Measurements from ENCODE around the gene RFC4. TPM values are rescaled to one million over a fixed set of nuclear protein-coding genes. Genes with fewer than 3 reads are reported as not detected.

RFC4 gene
- total RNA-seq, 5 donors from 2014 or later (not counting 1 experiment from before 2014, with no cell fraction given): 13.4 to 21.0 (median 19.2) TPM

DNA sequence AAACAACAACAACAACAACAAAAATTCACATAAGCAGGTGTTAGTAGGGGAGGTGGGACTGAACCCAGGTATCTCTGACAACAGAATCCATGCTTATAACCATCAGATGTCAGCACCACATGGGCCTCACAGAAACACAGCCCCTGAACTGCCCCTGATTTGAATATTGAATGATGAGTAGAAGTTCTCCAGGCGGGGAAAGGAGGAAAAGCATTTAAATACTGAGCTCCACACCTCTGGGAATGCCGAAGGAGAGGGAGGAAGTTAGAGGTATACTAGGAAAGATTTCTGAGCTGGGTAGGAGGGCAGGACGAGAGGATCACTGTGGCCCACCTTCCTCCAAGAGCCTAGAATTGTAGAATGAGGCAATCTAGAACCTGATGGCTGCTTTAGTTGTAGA, 54.8 kb downstream of the RFC4 start:
- no peaks in the 10 kb centered on the region for H3K4me1 ChIP-seq (ENCODE audit: control insufficient read depth in 1 of 2, extremely low read depth in 1 of 2, insufficient read depth in 2 of 2, low read length in 2 of 2)
- peaks cover 0 to 7% (median 5%) of the 10 kb centered on the region in 3 donors for H3K4me1 Mint-ChIP-seq
- H3K27ac Mint-ChIP-seq: no peak overlapping the region
- ATAC-seq (replicated peaks in 1 of 4) (no peak), DNase-seq (no peak)
- no peaks in the 10 kb centered on the region for H3K27me3 ChIP-seq (replicated peaks in 1 of 2; ENCODE audit: control insufficient read depth in 2 of 2, extremely low read depth in 1 of 2, insufficient read depth in 2 of 2, low read length in 1 of 2)
- H3K36me3 Mint-ChIP-seq: no peaks in the 10 kb centered on the region
- H3K27ac ChIP-seq (ENCODE audit: low read length): no peak overlapping the region
- H3K9me3 ChIP-seq: no peaks in the 10 kb centered on the region
- ChIA-PET POLR2A (no interaction called here), CTCF (interaction anchor here in 1 of 2 donors (0.5 kb wide), 1 partner anchor 10 kb away, joined by 8 read pairs; no protein-coding TSS in a partner anchor)
- no peaks in the 10 kb centered on the region for H3K9me3 Mint-ChIP-seq
- no CpG with 5 or more reads among the region's 3 CpGs for WGBS (ENCODE audit: insufficient coverage)
- no peak overlapping the region for H3K4me3 Mint-ChIP-seq
- no peaks in the 10 kb centered on the region for H3K36me3 ChIP-seq (ENCODE audit: control insufficient read depth in 2 of 2, extremely low read depth in 1 of 2, insufficient read depth in 1 of 2, low read length in 1 of 2)
- H3K4me3 ChIP-seq (ENCODE audit: control insufficient read depth in 1 of 2, extremely low read depth in 1 of 2, low read length in 1 of 2): no peak overlapping the region
- H3K27me3 Mint-ChIP-seq: peaks cover 0 to 2% of the 10 kb centered on the region in 2 donors

DNA sequence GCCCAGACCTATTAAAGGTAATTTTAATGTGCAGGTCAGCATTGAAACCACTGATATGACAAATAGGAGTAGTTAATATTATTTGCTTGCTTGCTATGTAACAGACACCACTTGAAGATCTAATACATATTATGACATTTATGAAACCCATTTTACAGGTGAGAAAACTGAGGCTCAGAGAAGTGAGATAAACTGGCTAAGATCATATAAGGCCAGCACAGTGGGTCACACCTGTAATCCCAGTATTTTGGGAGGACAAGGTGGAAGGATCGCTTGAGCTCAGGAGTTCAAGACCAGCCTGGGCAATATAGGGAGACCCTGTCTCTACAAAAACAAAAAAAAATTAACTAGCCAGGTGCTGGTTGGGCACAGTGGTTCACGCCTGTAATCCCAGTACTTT, 56.0 kb downstream of the RFC4 start:
- Mint-ChIP-seq H3K9me3 (no peaks in the 10 kb centered on the region), H3K4me3 (no peak overlapping the region), H3K27me3 (peaks cover 0 to 2% of the 10 kb centered on the region in 2 donors), H3K4me1 (peaks cover 5 to 10% (median 5%) of the 10 kb centered on the region in 3 donors), H3K27ac (no peak overlapping the region), H3K36me3 (no peaks in the 10 kb centered on the region)
- ChIA-PET POLR2A (no interaction called here), CTCF (interaction anchor here in 1 of 2 donors (0.7 kb wide), 1 partner anchor 77 kb away, joined by 4 read pairs; no protein-coding TSS in a partner anchor)
- H3K27me3 ChIP-seq (replicated peaks in 1 of 2; ENCODE audit: control insufficient read depth in 2 of 2, extremely low read depth in 1 of 2, insufficient read depth in 2 of 2, low read length in 1 of 2): peaks cover 0 to 3% of the 10 kb centered on the region in 2 experiments
- H3K27ac ChIP-seq (ENCODE audit: low read length): no peak overlapping the region
- no CpG with 5 or more reads among the region's 2 CpGs for WGBS (ENCODE audit: insufficient coverage)
- no peaks in the 10 kb centered on the region for H3K4me1 ChIP-seq (ENCODE audit: control insufficient read depth in 1 of 2, extremely low read depth in 1 of 2, insufficient read depth in 2 of 2, low read length in 2 of 2)
- ATAC-seq (replicated peaks in 1 of 4) (no peak), DNase-seq (no peak)
- H3K4me3 ChIP-seq (ENCODE audit: control insufficient read depth in 1 of 2, extremely low read depth in 1 of 2, low read length in 1 of 2): no peak overlapping the region
- H3K9me3 ChIP-seq: no peaks in the 10 kb centered on the region
- no peaks in the 10 kb centered on the region for H3K36me3 ChIP-seq (ENCODE audit: control insufficient read depth in 2 of 2, extremely low read depth in 1 of 2, insufficient read depth in 1 of 2, low read length in 1 of 2)

DNA sequence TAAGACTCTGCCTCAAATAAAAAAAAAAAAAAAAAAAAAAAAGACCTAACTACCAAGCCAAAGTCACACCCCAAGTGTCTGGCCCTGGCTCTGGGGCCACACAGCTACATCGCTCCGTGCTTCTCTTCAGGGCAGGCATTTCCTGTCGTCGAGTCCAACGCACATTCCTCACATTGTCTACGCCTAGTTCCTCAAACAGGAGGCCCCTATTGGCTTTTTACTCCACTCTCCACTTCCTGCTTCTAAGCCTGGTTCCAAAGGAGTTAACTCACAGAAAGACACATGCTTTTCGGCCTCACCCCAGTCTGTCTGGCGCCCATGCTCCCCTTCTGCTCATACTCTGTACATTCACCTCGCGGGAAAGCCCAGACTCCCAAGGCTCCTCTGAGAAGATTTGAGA, 60.3 kb downstream of the RFC4 start:
- Histone ChIP-seq H3K27me3 (replicated peaks in 1 of 2; ENCODE audit: control insufficient read depth in 2 of 2, extremely low read depth in 1 of 2, insufficient read depth in 2 of 2, low read length in 1 of 2) (peaks cover 0 to 3% of the 10 kb centered on the region in 2 experiments), H3K27ac (ENCODE audit: low read length) (no peak overlapping the region), H3K4me3 (ENCODE audit: control insufficient read depth in 1 of 2, extremely low read depth in 1 of 2, low read length in 1 of 2) (no peak overlapping the region), H3K36me3 (ENCODE audit: control insufficient read depth in 2 of 2, extremely low read depth in 1 of 2, insufficient read depth in 1 of 2, low read length in 1 of 2) (no peaks in the 10 kb centered on the region), H3K4me1 (ENCODE audit: control insufficient read depth in 1 of 2, extremely low read depth in 1 of 2, insufficient read depth in 2 of 2, low read length in 2 of 2) (no peaks in the 10 kb centered on the region), H3K9me3 (no peaks in the 10 kb centered on the region)
- Mint-ChIP-seq H3K4me1 (peaks cover 0 to 5% (median 3%) of the 10 kb centered on the region in 3 donors), H3K27ac (no peak overlapping the region), H3K9me3 (no peaks in the 10 kb centered on the region), H3K36me3 (peaks cover 11% of the 10 kb centered on the region), H3K27me3 (no peaks in the 10 kb centered on the region), H3K4me3 (no peak overlapping the region)
- DNase-seq: peak in 1 of 35 experiments; percentile 18
- 34% methylated on average over 4 of the region's 10 CpGs for WGBS (ENCODE audit: insufficient coverage)
- ATAC-seq (replicated peaks in 1 of 4): peak in 1 of 4 experiments; percentile 46
- CTCF ChIA-PET: interaction anchor here in 1 of 2 donors (0.5 kb wide), 1 partner anchor 206 kb away, joined by 3 read pairs; no protein-coding TSS in a partner anchor
- POLR2A ChIA-PET: interaction anchor here in 1 of 2 donors (0.6 kb wide), 1 partner anchor 773 kb away, joined by 14 read pairs; no protein-coding TSS in a partner anchor

DNA sequence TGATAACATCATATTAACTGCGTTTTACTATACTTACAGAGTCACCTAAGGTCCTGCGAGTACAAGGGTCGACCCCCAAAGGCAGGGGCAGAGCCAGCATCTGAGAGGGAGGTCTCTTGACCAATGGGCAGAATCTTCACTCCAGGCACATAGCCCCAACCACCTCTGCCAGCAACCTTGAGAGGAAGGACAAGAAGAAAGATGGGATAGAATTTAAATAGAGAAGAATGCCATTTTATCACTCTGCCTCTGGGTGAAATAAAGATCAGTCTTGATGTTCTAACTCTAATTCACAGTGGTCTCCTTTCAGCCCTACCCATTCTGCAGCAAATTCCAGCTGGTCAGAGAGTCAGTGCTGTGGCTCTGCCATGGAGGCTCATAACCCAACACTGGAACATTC, 62.6 kb downstream of the RFC4 start:
- no peaks in the 10 kb centered on the region for H3K9me3 Mint-ChIP-seq
- Histone ChIP-seq H3K9me3 (no peaks in the 10 kb centered on the region), H3K27ac (ENCODE audit: low read length) (no peak overlapping the region), H3K36me3 (ENCODE audit: control insufficient read depth in 2 of 2, extremely low read depth in 1 of 2, insufficient read depth in 1 of 2, low read length in 1 of 2) (no peaks in the 10 kb centered on the region), H3K4me3 (ENCODE audit: control insufficient read depth in 1 of 2, extremely low read depth in 1 of 2, low read length in 1 of 2) (no peak overlapping the region), H3K27me3 (replicated peaks in 1 of 2; ENCODE audit: control insufficient read depth in 2 of 2, extremely low read depth in 1 of 2, insufficient read depth in 2 of 2, low read length in 1 of 2) (peaks cover 0 to 3% of the 10 kb centered on the region in 2 experiments), H3K4me1 (ENCODE audit: control insufficient read depth in 1 of 2, extremely low read depth in 1 of 2, insufficient read depth in 2 of 2, low read length in 2 of 2) (no peaks in the 10 kb centered on the region)
- no CpG with 5 or more reads among the region's 3 CpGs for WGBS (ENCODE audit: insufficient coverage)
- no peaks in the 10 kb centered on the region for H3K27me3 Mint-ChIP-seq
- DNase-seq (no peak), ATAC-seq (replicated peaks in 1 of 4) (no peak)
- no peak overlapping the region for H3K27ac Mint-ChIP-seq
- ChIA-PET CTCF (no interaction called here), POLR2A (no interaction called here)
- H3K4me1 Mint-ChIP-seq: peaks cover 0 to 5% (median 3%) of the 10 kb centered on the region in 3 donors
- no peak overlapping the region for H3K4me3 Mint-ChIP-seq
- peaks cover 11% of the 10 kb centered on the region for H3K36me3 Mint-ChIP-seq

DNA sequence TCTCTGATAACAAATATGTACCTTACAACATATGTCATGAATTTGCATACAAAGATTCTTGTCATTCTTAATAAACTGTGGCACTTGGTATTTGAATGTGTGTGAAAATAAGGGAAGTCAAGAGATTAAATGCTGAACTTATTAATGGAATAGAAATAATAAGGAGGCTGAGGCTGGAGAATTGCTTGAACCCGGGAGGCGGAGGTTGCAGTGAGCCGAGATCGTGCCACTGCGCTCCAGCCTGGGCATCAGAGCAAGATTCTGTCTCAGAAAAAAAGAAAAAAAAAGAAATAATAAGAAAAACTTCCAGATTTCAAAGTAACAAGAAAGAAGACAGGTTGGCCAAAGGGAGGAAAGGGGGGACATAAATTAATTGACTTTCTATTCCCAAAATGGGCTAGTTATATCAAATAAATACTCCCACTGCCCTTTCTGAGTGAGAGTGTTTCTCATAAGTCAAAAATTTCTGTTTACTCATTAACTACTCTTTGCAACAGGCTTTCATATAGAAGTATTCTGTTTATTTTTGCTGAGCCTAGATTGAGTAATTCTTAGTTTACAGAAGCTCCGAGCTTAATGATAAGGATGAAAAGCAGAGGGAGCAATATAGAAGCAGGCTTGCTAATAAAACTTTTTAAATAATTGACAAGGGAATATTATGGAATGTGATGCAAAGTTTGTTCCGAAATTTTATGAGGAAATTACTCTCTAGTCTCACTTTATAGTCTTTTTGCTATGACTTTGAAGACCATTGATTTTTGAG, 63.5 kb downstream of the RFC4 start:
- H3K36me3 Mint-ChIP-seq: peaks cover 11% of the 10 kb centered on the region
- Histone ChIP-seq H3K27me3 (replicated peaks in 1 of 2; ENCODE audit: control insufficient read depth in 2 of 2, extremely low read depth in 1 of 2, insufficient read depth in 2 of 2, low read length in 1 of 2) (peaks cover 0 to 3% of the 10 kb centered on the region in 2 experiments), H3K4me1 (ENCODE audit: control insufficient read depth in 1 of 2, extremely low read depth in 1 of 2, insufficient read depth in 2 of 2, low read length in 2 of 2) (no peaks in the 10 kb centered on the region), H3K27ac (ENCODE audit: low read length) (no peak overlapping the region), H3K4me3 (ENCODE audit: control insufficient read depth in 1 of 2, extremely low read depth in 1 of 2, low read length in 1 of 2) (no peak overlapping the region), H3K9me3 (no peaks in the 10 kb centered on the region), H3K36me3 (ENCODE audit: control insufficient read depth in 2 of 2, extremely low read depth in 1 of 2, insufficient read depth in 1 of 2, low read length in 1 of 2) (no peaks in the 10 kb centered on the region)
- no peak for DNase-seq
- ChIA-PET POLR2A (no interaction called here), CTCF (no interaction called here)
- H3K4me1 Mint-ChIP-seq: peaks cover 0 to 5% (median 3%) of the 10 kb centered on the region in 3 donors
- no peaks in the 10 kb centered on the region for H3K9me3 Mint-ChIP-seq
- H3K4me3 Mint-ChIP-seq: no peak overlapping the region
- no peak for ATAC-seq (replicated peaks in 1 of 4)
- no peaks in the 10 kb centered on the region for H3K27me3 Mint-ChIP-seq
- WGBS (ENCODE audit: insufficient coverage): no CpG with 5 or more reads among the region's 7 CpGs
- no peak overlapping the region for H3K27ac Mint-ChIP-seq

All from T-cell (primary cell).